NCI-H226 (cell line): ENCODE measurements around the gene DOCK3.
"Not testable (repeated sequence)": the region's sequence is repeated elsewhere in the genome, so short reads cannot be mapped to it uniquely, and the experiment has no call there.

ENCODE experiments used
- DNase-seq: peaks from one replicate; pipeline ENCODE4 v3.0.0-alpha.2; 2015

The DOCK3 gene

DNA sequence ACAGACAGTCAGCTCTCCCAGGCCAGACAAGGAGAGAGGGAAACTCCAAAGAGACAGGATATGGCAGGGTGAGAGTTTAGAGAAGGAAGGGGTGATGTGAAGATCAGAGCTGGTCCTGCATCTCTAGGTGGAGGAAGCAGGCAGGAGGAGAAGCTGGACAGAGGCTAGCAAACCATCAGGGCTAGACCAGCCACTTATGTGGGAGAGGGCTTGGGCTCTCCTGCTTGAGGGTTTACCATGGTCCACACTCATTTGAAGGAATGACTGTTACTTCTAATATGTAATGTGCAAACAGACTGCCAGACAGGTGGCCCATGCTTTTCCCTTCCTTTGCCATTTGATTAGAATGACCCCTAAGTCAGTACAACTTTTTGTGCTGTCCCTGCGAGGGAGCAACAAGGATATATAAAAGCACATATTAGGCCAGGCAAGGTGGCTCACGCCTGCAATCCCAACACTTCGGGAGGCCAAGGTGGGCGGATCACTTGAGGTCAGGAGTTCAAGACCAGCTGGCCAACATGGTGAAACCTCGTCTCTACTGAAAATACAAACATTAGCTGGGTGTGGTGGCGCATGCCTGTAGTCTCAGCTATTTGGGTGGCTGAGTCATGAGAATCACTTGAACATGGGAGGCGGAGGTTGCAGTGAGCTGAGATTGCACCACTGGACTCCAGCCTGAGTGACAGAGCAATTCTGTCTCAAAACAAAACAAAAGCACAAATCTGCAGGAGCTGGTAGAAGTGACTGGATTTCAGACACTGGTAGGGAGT, 669.4 kb downstream of the DOCK3 start:
- DNase-seq = peak; percentile 56

- DNase-seq = no peak
Observed at GRCh38 chr3:51350751-51351150, 676.0 kb downstream of the DOCK3 start.

DNA sequence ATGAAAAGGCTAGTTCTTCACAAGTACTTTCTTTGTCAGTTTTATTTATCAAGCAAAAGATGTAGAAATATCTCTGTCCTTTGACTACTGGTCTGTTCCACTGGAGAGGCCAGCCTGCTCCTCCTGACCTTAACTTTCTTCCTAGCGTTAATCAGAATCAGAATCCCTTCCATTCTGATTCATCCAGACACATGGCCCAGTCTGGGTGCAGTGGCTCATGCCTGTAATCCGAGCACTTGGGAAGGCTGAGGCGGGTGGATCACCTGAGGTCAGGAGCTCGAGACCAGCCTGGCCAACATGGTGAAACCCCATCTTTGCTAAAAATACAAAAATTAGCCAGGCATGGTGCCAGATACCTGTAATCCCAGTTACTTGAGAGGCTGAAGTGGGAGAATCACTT, 678.4 kb downstream of the DOCK3 start:
- DNase-seq = no peak

GRCh38 chr3:51353691-51354090, 679.0 kb downstream of the DOCK3 start:
- no peak for DNase-seq

DNA sequence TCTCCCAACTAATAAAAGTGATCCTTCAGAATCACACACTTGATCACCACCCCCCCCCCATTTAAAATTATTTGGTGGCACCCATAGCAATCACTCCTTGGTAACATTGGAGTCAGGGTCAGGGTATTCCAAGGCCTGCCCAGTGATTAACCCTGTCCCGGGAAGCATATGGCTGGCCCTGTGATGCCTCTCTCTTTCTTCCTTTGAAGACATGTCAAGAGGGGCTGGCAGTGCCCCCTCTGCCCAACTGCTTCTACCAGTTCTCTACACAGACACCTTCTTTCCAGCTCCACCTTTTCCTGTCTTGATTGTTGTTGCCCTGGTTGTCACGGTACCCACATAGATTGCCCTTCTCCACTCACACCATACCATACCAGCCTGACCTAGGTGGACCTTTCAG, 679.4 kb downstream of the DOCK3 start:
- DNase-seq = no peak

GRCh38 chr3:51354731-51355615, 680.2 kb downstream of the DOCK3 start:
- DNase-seq = no peak

- no peak for DNase-seq
Observed at GRCh38 chr3:51355891-51356578, 681.3 kb downstream of the DOCK3 start.

DNA sequence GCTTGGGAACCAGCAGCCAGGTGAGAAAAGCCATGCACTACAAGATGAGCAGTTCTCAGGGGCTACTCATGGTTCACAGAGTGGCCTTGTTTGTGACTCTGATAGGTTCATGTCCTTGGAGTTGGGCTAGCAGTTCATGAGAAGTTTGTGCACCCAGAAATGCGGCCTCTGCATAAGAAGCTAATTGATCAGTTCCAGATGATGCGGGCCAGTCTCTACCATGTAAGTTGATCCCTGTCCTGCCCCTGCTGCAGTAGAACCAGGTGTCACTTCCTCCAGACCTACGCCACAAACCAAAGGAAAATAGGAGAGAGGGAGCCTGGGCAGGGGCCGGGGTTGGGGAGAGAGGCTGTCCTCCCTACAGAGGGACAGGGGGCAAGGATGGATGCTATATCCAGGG, 683.1 kb downstream of the DOCK3 start:
- no peak for DNase-seq

DNA sequence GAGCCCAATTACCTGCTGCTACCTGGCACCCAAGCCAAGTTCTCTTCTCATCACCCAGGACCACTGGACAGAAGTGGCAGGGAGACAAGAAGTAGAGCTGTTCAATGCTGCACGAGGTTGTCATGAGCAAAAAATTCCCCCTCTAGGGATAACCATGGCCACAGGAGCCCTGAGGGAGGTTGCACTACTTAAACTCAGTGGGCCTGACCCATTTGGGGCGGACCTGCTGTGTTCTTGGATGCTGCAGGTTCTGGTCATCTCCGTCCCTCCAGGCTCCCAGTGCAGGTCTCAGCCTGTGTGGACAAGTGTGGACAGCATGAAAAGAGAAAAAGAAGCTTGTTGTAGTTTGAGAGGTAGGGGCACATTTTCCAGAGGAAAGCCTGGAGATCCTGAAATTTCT, 684.3 kb downstream of the DOCK3 start:
- DNase-seq = no peak

- DNase-seq = no peak
Observed at GRCh38 chr3:51360806-51361205, 686.1 kb downstream of the DOCK3 start.

- DNase-seq = no peak
Observed at GRCh38 chr3:51361746-51362145, 687.0 kb downstream of the DOCK3 start.

DNA sequence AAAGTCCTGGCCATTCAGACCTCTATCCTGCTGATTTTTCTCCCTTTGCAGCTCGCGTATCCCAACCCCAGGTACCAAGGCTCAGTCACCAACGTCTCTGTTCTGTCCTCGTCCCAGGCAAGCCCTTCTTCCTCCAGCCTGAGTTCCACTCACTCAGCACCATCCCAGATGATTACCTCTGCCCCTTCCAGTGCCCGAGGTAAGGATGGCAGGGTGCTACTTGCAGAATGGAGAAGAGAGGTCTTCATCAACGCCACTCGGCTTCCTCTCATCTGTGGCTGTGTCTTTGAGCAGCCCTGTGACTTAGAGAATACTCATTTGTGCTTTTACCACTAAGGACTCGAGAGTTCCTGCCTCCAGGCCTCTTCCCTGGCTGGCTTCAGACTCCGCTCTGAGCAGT, 687.7 kb downstream of the DOCK3 start:
- no peak for DNase-seq

DNA sequence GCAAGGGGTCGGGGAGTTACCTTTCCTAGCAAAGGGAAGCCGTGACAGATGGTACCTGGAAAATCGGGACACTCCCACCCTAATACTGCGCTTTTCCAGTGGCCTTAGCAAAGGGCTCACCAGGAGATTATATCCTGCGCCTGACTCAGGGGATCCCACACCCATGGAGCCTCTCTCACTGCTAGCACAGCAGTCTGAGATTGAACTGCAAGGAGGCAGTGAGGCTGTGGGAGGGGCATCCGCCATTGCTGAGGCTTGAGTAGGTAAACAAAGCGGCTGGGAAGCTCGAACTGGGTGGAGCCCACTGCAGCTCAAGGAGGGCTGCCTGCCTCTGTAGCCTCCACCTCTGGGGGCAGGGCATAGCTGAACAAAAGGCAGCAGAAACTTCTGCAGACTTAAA, 693.5 kb downstream of the DOCK3 start:
- not testable (repeated sequence) for DNase-seq

DNA sequence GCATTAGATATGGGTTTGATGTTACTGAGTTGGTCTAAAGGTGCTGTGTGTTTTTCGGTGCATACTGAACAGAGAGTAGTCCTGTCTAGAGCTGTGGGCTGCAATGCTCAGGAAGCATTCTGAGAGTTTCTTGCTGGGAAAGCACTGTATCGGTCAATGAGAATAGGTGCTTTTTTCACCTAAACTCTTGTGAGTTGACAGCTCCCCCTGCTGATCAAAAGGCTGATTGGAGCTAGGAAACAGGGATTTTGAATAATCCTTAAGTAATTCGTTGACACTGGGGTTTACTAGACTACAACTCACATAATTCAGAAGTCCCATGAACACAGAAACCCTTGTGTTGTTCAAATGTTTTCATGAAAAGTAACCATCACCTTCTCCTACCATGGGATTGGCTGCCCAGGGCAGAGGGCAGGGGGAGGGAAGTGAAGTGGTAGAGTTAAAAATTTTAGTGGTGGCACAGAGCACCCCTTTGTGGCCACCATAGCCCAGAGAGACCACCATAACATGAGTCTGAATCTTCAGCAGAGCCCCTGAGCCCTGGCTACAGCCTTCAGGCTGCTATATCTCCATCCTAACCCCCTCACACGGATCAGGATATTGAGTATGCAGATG, 697.3 kb downstream of the DOCK3 start:
- peak; percentile 19 for DNase-seq

DNA sequence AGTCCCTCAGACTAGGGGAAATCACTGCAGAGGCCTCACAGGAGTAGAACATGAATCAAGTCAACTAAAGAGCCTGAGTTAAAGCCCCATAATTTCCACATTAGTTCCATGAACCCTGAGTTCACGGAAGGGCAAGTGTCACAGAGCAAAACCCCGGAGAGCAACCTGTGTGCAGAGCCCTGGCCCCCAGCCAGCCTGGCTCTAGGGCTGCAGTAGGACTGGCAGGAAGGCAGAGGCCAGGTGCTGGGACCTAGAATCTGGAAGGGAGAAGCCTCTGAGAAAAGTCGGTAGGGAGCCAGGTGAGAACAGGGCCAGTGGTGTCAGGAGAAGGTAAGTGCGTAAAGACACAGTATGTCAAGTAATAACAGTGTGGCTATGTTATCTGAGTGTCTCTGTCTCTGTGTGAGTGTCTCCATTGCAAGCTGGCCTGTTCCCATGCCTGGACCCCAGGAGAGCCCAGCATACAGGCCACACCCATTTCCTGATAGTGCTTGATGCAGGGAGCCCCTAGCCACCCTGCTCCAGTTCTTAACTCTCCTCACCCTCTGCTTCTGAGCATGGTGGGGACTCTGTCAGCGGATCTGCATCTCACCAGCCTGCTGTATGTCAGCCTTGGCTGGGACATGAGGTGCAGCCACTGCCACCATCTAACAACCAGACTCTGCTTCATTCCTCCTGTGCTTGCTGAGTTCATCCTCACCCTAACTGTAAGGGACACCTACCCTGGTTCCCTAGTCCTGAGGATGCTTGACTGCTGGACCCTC, 699.1 kb downstream of the DOCK3 start:
- DNase-seq = no peak

DNA sequence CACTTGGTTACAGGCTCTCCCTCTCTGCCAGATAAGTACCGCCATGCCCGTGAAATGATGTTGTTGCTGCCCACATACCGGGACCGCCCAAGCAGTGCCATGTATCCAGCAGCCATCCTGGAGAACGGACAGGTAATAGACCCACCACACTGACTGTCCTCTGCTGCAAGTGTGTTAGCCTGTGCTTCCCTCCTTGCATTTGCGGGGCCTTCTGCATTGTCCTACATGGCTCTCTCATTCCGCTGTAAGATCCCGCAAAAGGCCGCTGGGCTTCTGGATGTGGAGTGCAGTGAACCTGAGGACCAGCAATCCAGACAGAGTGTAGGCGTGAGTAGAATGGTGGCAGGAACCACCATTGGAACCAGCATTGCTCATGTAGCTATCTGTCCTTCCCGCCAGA, 699.7 kb downstream of the DOCK3 start:
- DNase-seq = no peak

DNA sequence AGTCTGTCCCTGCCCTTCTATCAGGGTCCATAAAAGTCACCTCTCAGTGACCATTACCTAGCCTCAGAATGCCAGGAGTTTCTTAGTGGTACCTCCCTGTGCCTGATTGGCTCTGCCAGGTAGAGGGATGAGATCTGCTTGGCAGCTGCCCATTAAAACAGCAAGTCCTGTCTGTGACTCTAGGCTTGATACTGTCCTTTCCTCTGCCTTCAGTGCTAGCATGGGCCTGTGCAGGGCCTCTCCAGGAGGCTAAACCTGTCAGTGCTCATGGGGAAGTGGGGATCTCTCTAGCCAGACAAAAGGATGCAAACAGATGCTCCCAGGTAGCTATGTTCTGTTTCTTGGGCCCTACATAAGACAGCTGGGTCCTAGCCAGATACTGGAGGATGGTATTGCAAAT, 700.4 kb downstream of the DOCK3 start:
- no peak for DNase-seq

- no peak for DNase-seq
Observed at GRCh38 chr3:51375571-51375970, 700.8 kb downstream of the DOCK3 start.

DNA sequence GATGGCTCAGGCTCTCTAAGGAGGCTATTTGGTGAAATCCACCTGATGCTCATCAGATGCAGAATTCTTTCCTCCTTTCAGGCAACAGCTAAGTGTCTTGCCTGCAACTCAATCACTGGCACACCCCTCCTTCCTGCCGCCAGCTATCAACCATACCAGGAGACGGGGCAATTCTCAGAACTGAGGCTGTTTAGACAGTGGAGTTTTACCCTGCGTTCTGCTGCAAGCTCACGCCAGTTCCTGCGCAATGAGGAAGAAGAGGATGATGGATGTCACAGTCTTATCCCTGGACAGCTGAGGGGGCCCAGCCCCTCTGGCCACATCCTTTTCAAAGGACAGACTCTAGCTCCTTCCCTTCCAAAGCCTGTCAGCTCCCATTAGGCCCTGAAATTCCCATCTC, 703.3 kb downstream of the DOCK3 start:
- DNase-seq = no peak

DNA sequence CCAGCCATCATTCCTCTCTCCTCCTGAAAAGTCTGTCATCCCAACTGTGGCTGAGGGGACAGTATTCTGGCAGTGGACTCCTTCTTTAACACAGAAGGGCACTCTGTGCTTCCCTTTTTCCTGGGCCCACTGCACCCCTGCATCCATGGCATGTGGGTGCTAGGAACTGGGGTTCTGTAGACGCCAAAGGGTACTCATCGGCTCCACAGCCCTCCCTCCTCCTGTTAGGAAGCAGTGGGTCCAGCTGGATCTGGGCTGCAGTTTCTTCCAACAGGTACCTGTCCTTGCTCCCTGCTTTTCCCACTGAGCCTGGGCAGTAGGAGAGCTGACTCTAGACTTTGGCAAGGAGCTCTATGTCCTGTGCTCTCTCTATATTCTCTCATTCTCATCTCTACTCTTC, 704.0 kb downstream of the DOCK3 start:
- DNase-seq = no peak

- no peak for DNase-seq
Observed at GRCh38 chr3:51379301-51379700, 704.6 kb downstream of the DOCK3 start.

DNA sequence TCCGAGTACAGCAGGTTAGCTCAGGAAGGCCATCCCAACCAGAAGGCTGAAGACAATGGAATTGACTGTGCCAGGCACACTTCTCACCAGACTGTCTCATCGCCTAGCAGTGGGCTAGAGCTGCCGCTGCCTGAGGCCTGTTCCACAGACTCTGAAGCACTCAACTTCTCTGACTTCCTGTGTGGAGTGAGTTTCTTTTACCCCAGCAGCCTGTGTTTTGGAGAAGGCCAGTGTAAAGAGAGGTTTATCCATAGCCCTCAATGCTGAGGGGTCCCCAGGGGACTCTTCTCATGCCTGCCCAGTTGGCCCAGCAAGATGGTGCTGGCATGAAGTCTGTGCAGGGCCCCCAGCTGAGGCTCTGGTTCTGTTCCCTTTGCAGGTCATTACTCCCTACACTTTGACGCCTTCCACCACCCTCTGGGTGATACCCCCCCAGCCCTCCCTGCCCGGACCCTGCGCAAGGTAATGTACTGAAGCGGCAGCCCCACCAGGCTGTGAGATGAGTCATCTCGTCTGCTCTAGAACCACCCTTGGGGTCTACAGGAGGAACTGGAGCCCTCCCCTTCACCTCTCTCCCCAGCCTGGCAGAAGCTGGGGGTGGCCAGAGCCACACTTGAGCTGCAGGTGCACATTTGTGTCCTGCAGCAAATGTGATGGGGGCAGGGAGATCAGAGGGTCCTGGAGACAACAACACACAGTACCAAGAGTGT, 705.2 kb downstream of the DOCK3 start:
- no peak for DNase-seq
